T-helper 1 cell treated with Interleukin-12 subunit alpha and Interleukin-12 subunit beta and Interleukin-4 antibody, amounts not matched to agents 30 μg/mL and 1 μg/mL, for 36 hours (primary cell): ENCODE data around the gene MIPEP.

Experiments
- H3K27ac Mint-ChIP-seq: one replicate; pipeline ENCODE4 v1.8.0; 2021; ENCODE audit warnings: mild to moderate bottlenecking, mixed read lengths
- H3K27me3 Mint-ChIP-seq: one replicate; pipeline ENCODE4 v1.8.0; 2021; ENCODE audit warnings: low read depth, mixed read lengths
- H3K36me3 Mint-ChIP-seq: one replicate; pipeline ENCODE4 v1.8.0; 2021; ENCODE audit warnings: low read depth, mixed read lengths
- H3K4me1 Mint-ChIP-seq: one replicate; pipeline ENCODE4 v1.8.0; 2021; ENCODE audit warnings: low read depth, mixed read lengths
- H3K4me3 Mint-ChIP-seq: one replicate; pipeline ENCODE4 v1.8.0; 2021; ENCODE audit warnings: mild to moderate bottlenecking, moderate library complexity, mixed read lengths
- H3K9me3 Mint-ChIP-seq: one replicate; pipeline ENCODE4 v1.8.0; 2021; ENCODE audit warnings: mixed read lengths

MIPEP gene

DNA sequence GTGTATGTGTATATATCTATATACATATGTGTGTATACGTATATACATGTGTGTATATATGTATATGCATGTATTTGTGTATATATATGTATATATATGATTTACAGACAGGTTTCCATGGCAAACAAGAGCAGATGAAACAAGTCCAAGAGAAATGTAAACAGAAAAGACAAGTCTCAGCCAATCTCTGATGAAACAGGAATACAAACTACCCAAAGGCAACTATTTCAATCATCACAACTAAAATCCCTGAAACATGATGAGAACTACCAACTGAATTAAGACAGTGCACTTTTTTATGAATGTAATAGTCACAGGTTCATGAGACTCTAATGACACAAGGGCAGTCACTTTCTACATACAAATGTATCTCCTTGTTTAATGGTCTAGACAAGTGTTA lies 178.8 kb downstream of the MIPEP start:
- Mint-ChIP-seq H3K9me3 (no peaks in the 10 kb centered on the region), H3K4me3 (no peak overlapping the region), H3K4me1 (no peaks in the 10 kb centered on the region), H3K27me3 (peaks cover 16% of the 10 kb centered on the region), H3K27ac (no peak overlapping the region), H3K36me3 (no peaks in the 10 kb centered on the region)

DNA sequence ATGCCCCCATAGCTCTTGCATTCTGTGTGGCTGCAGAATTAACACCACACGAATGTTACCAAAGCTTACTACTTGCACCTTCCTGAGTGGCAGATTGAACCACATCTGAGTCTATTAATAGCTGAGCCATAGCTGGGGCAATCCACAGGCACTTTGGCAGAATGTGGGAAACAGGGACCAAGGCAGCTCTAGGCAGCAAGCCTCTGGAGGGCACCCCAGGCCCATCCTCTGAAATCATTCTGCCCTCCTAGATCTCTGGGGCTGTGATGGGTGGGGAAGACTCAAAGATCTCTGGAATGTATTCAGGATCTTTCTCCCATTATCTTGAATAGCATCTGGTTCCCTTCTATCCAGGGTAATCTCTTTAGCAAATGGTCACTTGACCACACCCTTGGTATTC lies 179.7 kb downstream of the MIPEP start:
- no peak overlapping the region for H3K27ac Mint-ChIP-seq

DNA sequence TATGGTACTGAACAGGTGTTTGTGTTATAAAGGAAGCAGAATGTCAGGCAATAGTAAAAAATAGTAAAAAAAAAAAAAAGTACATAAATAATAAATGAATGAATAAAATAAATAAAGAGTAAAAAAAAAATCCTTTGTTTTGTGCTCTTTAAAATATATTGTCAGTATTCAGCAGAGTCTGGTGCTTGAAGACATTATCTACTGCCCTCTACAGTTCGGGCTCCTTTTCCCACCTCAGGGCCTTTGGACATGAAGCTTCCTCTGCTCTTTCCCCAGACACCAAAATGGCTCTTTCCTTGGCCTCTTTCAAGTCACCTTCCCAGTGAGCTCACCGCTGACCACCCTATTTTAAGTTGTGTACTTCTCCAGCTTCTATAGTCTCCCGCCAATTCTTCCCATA lies 181.5 kb downstream of the MIPEP start:
- Mint-ChIP-seq H3K36me3 (no peaks in the 10 kb centered on the region), H3K9me3 (no peaks in the 10 kb centered on the region), H3K4me1 (no peaks in the 10 kb centered on the region), H3K27ac (no peak overlapping the region), H3K4me3 (no peak overlapping the region), H3K27me3 (peaks cover 5% of the 10 kb centered on the region)

More for the DNA sequence above, 179.7 kb downstream of the MIPEP start:
- Mint-ChIP-seq H3K9me3 (no peaks in the 10 kb centered on the region), H3K4me3 (no peak overlapping the region), H3K36me3 (no peaks in the 10 kb centered on the region), H3K4me1 (no peaks in the 10 kb centered on the region), H3K27me3 (peaks cover 13% of the 10 kb centered on the region)

DNA sequence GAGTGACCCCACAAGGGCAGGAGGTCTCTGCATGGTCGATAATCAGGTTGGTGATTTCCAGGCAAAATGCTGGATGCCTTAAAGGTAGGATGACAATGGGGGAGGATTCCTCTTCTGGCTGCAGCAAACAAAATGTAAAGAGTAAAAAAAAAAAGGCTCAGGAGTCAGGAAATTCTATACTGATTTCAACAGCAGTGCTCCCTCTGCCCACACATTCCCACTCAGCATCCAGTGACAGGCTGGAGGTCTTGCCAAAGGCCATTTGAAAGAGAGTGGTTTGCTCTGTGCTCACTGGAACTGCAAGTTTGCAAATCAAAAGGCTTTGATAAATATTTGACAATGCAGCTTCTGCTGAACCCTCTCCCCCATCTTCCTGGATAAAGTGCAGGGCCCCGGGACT lies 183.6 kb downstream of the MIPEP start:
- H3K9me3 Mint-ChIP-seq = no peaks in the 10 kb centered on the region
- no peaks in the 10 kb centered on the region for H3K4me1 Mint-ChIP-seq
- no peak overlapping the region for H3K27ac Mint-ChIP-seq
- H3K27me3 Mint-ChIP-seq = peaks cover 5% of the 10 kb centered on the region
- no peaks in the 10 kb centered on the region for H3K36me3 Mint-ChIP-seq
- no peak overlapping the region for H3K4me3 Mint-ChIP-seq

DNA sequence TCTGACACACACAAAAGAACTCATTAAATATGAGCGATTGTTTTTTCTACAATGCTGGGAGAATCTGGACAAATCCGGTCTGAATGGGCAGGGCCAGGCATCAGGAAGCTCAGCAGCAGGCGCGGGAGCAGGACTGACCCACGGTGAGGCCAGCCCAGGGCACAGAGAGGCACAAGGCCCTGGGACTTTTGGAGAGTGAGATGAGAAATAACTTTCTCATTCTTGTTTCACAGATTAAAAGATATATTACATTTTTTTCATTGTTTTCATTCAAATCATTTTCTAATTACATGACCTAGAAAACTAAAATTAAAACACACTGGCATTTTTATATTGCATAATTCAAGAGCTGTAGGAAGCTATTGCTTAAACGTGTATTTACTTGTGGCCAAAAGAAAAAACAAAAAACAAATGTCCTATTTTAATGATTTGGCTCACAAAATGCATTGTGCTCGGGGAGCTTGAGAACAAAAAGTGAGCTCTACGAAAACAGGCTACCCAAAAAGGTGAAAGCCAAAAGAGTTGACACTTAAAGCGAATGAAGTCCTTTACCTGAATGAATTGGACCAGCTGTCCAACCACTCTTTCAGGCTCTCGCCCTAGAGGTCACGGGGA lies 185.8 kb downstream of the MIPEP start:
- peaks cover 7% of the 10 kb centered on the region for H3K27me3 Mint-ChIP-seq
- H3K36me3 Mint-ChIP-seq = no peaks in the 10 kb centered on the region
- H3K4me1 Mint-ChIP-seq = no peaks in the 10 kb centered on the region
- no peak overlapping the region for H3K27ac Mint-ChIP-seq
- H3K9me3 Mint-ChIP-seq = no peaks in the 10 kb centered on the region
- no peak overlapping the region for H3K4me3 Mint-ChIP-seq

DNA sequence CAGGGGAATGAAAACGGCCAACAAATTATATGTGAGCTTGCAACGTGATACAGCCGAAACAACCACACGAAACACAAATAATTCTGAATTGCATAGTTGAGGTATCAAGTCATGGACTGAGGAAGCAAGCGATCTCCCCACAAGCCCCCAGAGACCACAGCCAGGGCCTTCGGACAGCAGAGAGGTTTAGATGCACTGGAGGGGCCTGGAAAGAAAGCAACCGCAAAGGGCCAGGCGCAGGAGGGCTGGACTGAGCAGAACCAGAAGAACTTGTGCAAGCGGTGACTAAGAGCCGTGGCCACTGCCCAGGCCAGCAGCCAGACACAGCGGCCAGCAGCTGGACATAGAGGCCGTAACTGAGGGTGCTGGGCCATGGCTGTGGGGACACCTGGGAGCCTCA lies 187.6 kb downstream of the MIPEP start:
- Mint-ChIP-seq H3K36me3 (no peaks in the 10 kb centered on the region), H3K4me1 (no peaks in the 10 kb centered on the region), H3K27ac (no peak overlapping the region), H3K9me3 (no peaks in the 10 kb centered on the region), H3K4me3 (no peak overlapping the region), H3K27me3 (peaks cover 7% of the 10 kb centered on the region)

DNA sequence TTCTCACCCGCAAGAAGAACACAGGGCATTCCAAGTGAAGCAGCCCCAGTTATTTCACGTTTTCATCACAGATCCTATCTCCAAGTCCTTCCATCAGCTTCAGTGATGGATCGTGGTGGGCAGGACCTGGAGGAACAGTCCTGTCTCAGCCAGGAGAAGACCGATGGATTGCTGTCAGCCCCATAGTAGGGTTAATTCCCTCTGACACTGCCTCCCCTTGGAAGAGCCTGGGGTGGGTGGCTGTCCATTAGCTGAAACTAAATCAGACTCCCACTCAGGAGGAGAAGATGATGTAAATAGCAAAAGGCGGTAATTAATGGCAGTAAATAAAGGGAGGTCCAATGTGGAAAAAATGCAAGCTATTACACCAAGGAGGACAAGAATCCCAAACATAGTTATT lies 188.0 kb downstream of the MIPEP start:
- Mint-ChIP-seq H3K4me3 (no peak overlapping the region), H3K27me3 (peaks cover 7% of the 10 kb centered on the region), H3K9me3 (no peaks in the 10 kb centered on the region), H3K36me3 (no peaks in the 10 kb centered on the region), H3K4me1 (peaks cover 2% of the 10 kb centered on the region), H3K27ac (no peak overlapping the region)

DNA sequence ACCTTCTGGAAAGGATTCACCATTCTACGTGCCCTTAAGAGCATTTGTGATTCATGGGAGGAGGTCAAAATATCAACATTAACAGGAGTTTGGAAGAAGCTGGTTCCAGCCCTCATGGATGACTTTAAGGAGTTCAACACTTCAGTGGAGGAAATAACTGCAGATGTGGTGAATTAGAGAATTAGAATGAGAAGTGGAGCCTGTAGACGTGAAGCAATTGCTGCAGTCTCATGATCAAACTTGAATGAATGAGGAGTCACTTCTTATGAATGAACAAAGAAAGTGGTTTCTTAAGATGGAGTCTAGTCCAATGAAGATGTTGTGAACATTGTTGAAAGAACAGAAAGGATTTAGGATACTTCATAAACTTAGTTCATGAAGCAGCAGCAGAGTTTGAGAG lies 189.9 kb downstream of the MIPEP start:
- no peak overlapping the region for H3K4me3 Mint-ChIP-seq
- H3K27ac Mint-ChIP-seq = no peak overlapping the region
- H3K4me1 Mint-ChIP-seq = peaks cover 7% of the 10 kb centered on the region
- H3K9me3 Mint-ChIP-seq = no peaks in the 10 kb centered on the region
- no peaks in the 10 kb centered on the region for H3K36me3 Mint-ChIP-seq
- peaks cover 7% of the 10 kb centered on the region for H3K27me3 Mint-ChIP-seq

DNA sequence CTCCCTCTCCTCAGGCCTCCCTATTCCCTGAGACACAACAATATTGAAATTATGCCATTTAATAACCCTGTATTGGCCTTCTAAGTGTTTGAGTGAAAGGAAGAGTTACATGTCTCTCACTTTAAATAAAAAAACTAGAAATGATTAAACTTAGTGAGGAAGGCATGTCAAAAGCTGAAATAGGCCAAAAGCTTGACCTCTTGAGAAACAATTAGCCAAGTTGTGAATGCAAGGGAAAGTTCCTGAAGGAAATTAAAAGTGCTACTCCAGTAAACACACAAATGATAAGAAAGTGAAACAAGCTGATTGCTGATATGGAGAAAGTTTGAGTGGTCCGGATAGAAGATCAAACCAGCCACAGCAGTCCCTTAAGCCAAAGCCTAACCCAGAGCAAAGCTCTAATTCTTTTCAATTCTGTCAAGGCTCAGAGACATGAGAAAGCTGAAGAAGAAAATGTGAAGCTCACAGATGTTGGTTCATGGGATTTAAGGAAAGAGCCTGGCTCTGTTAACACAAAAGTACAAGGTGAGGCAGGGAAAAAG lies 191.4 kb downstream of the MIPEP start:
- H3K4me1 Mint-ChIP-seq = peaks cover 7% of the 10 kb centered on the region

DNA sequence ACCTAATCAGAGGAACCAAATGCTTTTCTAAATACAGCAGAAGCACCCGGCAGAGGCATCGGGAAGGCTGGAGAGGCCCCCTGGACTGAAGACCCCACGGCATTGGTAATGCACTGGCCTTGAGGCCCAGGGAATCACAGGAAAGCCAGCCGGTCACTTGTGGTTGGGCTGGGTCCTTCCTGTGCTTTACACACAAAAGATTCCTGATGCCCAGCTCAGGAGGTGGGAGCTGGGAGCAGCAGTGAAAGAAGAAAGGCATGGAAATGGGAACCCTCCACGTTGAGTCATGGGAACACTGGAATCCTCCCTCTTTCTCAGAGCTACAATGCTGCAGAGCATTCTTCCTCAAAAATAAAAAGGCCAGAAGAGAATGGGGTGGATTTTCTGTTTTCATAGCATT lies 192.6 kb downstream of the MIPEP start:
- Mint-ChIP-seq H3K9me3 (no peaks in the 10 kb centered on the region), H3K27ac (no peak overlapping the region), H3K36me3 (no peaks in the 10 kb centered on the region), H3K27me3 (peaks cover 7% of the 10 kb centered on the region), H3K4me3 (no peak overlapping the region), H3K4me1 (peaks cover 7% of the 10 kb centered on the region)

More for the DNA sequence above, 191.4 kb downstream of the MIPEP start:
- H3K4me3 Mint-ChIP-seq = no peak overlapping the region
- peaks cover 7% of the 10 kb centered on the region for H3K27me3 Mint-ChIP-seq
- H3K36me3 Mint-ChIP-seq = no peaks in the 10 kb centered on the region
- no peaks in the 10 kb centered on the region for H3K9me3 Mint-ChIP-seq
- no peak overlapping the region for H3K27ac Mint-ChIP-seq

DNA sequence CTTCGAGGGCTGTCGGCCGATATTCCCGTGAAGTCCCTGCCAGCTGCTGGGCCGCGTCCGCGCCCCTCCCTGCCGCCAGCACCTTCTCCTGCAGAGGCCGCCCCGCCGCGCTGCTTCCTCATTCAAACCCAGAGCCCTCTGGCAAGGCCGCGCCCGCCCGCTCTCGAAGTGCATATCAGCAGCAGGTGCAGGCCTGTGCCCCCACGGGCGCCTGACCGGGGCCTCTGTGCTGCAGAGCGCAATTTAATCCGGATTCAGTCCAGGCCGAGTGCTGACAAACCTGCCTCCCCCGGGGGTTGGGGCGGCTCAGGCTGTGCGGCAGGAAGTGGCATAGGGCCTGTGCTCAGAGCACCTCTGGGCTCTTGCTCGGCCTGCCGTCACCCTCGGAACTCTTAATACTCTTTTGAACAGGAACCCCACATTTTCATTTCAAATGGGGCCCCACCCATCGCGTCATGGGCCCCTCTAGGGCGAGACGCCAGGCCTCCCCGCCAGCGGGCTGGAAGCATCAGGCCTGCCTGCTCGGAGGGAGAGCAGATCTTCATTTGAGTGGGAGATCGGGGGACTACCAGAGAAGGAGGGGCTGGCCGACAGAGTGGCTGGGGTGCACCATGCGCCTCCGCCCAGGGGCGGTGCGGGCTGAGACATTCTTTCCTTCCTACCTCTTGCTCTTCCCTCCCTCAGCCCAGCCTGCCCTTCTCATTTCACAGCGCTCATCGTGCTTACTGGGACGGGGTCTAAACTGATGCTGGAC lies 193.3 kb downstream of the MIPEP start:
- Mint-ChIP-seq H3K27ac (peak overlapping the region; percentile 88), H3K36me3 (no peaks in the 10 kb centered on the region), H3K27me3 (peaks cover 5% of the 10 kb centered on the region), H3K9me3 (no peaks in the 10 kb centered on the region), H3K4me3 (peak overlapping the region; percentile 62), H3K4me1 (peaks cover 7% of the 10 kb centered on the region)

DNA sequence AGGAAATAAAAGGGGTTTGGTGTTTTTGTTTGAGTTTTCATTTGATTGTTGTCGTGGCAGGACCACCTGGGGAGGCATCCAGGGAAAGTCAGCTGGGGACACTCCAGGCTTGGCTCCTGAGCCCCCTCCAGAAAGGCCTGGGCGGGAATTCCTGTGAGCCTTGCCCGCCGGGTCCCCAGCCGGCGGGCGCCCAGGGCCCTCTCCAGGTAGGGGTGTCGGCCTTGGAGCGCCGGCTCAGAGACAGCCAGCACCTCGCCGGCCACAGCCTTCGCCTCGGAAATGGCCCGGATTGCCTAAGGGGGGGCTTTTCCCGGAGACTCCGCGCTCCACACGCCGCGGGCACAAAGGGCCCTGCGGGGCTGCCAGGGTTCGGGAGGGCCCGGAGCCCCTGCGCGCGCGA lies 194.0 kb downstream of the MIPEP start:
- no peaks in the 10 kb centered on the region for H3K36me3 Mint-ChIP-seq
- no peak overlapping the region for H3K4me3 Mint-ChIP-seq
- no peak overlapping the region for H3K27ac Mint-ChIP-seq
- no peaks in the 10 kb centered on the region for H3K9me3 Mint-ChIP-seq
- H3K27me3 Mint-ChIP-seq = no peaks in the 10 kb centered on the region
- peaks cover 7% of the 10 kb centered on the region for H3K4me1 Mint-ChIP-seq

DNA sequence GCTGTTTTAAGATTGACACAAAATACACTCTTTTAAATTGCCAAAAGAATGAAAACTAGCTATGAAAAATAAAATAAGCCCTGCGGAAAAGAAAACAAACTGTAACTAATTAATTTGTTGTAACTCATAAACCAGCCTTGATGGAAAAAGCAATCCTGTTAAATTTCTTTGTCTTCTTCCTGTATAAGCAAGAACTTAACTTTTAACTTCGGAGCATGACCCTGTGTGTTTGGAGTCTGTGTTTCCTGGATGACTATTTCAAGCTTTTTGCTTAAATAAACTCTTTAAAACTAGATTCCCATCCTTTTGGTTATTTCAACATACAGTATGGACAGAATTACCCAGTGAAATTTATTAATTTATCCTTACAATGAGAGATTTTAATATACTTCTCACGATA lies 196.4 kb downstream of the MIPEP start:
- Mint-ChIP-seq H3K9me3 (no peaks in the 10 kb centered on the region), H3K4me3 (no peak overlapping the region), H3K27me3 (no peaks in the 10 kb centered on the region), H3K4me1 (peaks cover 7% of the 10 kb centered on the region), H3K27ac (no peak overlapping the region), H3K36me3 (no peaks in the 10 kb centered on the region)

DNA sequence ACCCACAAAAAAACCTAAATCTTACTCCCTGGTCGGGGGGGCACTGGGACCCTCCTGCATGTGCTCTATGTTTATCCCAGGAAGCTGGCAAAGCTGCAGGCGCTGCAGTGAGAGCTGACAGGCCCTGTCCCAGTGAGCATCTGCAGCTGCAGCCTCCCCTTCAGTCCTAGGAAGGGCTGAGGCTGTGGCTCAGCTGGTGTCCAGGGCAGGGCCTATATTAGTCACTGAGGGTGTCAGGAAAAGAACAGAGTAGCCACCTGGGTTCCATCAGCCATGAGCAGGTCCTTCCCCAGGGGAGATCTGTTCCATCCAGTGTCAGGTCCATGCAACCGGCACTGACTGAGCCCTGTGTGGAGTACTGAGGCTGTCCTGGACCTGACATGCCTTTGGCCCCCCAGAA lies 198.5 kb downstream of the MIPEP start:
- peaks cover 5% of the 10 kb centered on the region for H3K9me3 Mint-ChIP-seq
- H3K27ac Mint-ChIP-seq = no peak overlapping the region
- no peak overlapping the region for H3K4me3 Mint-ChIP-seq
- peaks cover under 1% of the 10 kb centered on the region for H3K4me1 Mint-ChIP-seq
- H3K27me3 Mint-ChIP-seq = peaks cover 3% of the 10 kb centered on the region
- H3K36me3 Mint-ChIP-seq = no peaks in the 10 kb centered on the region

DNA sequence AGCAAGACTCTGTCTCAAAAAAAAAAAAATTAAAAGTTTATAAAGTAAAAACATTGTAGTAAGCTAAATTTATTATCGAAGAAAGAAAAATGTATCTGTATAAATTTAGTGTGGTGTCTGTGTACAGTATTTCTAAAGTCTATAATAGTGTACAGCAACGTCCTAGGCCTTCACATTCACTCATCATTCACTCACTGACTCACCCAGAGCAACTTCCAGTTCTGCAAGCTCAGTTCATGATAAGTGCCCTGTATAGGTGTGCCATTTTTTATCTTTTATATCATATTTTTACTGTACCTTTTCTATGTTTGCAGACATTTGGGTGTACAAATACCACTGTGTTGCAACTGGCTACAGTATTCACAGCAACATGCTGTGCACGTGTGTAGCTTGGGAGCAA lies 200.9 kb downstream of the MIPEP start:
- Mint-ChIP-seq H3K27me3 (peaks cover 4% of the 10 kb centered on the region), H3K4me1 (no peaks in the 10 kb centered on the region), H3K36me3 (no peaks in the 10 kb centered on the region), H3K9me3 (peaks cover 14% of the 10 kb centered on the region), H3K27ac (no peak overlapping the region), H3K4me3 (no peak overlapping the region)
